ENCODE data around the gene ACTA2. TPM values are rescaled to one million over a fixed set of nuclear protein-coding genes. Genes with fewer than 3 reads are reported as not detected.
A peak's percentile ranks its signal among the peaks of the same experiment; 100 is the strongest.

Gene ACTA2
- total RNA-seq, 4 donors from 2014 or later = 5,887 to 9,086 (median 7,887) TPM

GRCh38 chr10:88911116-88911515 lies 41.5 kb downstream of the ACTA2 start:
- Histone ChIP-seq H3K27me3 (no peaks in the 10 kb centered on the region), H3K4me1 (peaks cover 0 to 11% (median 0%) of the 10 kb centered on the region in 3 donors), H3K4me3 (no peak overlapping the region), H3K36me3 (no peaks in the 10 kb centered on the region), H3K9me3 (no peaks in the 10 kb centered on the region), H3K27ac (no peak overlapping the region)
- no peak for TF ChIP-seq CTCF (IDR thresholded peaks at IDR 0.05)
- no peak for TF ChIP-seq POLR2A (IDR thresholded peaks at IDR 0.05)
- no peak for TF ChIP-seq POLR2AphosphoS5 (IDR thresholded peaks at IDR 0.05)
- no peak for TF ChIP-seq EP300 (IDR thresholded peaks at IDR 0.05)
- no peak for ATAC-seq
- 81 to 100% methylated on average over 1 of the region's 1 CpG for WGBS, 2 donors (ENCODE audit: low coverage in 1 of 2)

- 87% methylated on average over 4 of the region's 4 CpGs for WGBS, 2 donors (ENCODE audit: low coverage in 1 of 2)
- no peaks in the 10 kb centered on the region for H3K27me3 ChIP-seq
- no peak for TF ChIP-seq POLR2A (IDR thresholded peaks at IDR 0.05)
- TF ChIP-seq EP300 (IDR thresholded peaks at IDR 0.05) = no peak
- no peak for TF ChIP-seq POLR2AphosphoS5 (IDR thresholded peaks at IDR 0.05)
- no peak for TF ChIP-seq CTCF (IDR thresholded peaks at IDR 0.05)
- no peaks in the 10 kb centered on the region for H3K4me1 ChIP-seq
- ATAC-seq = no peak
- H3K36me3 ChIP-seq = no peaks in the 10 kb centered on the region
- no peak overlapping the region for H3K27ac ChIP-seq
- H3K9me3 ChIP-seq = no peaks in the 10 kb centered on the region
- H3K4me3 ChIP-seq = no peak overlapping the region
Observed at GRCh38 chr10:88908194-88908593, 44.4 kb downstream of the ACTA2 start.

- no peaks in the 10 kb centered on the region for H3K9me3 ChIP-seq
- WGBS, 2 donors (ENCODE audit: low coverage in 1 of 2) = 45 to 65% methylated on average over 1 of the region's 1 CpG
- no peak for TF ChIP-seq POLR2AphosphoS5 (IDR thresholded peaks at IDR 0.05)
- no peak for TF ChIP-seq POLR2A (IDR thresholded peaks at IDR 0.05)
- TF ChIP-seq CTCF (IDR thresholded peaks at IDR 0.05) = no peak
- no peak for TF ChIP-seq EP300 (IDR thresholded peaks at IDR 0.05)
- H3K27me3 ChIP-seq = no peaks in the 10 kb centered on the region
- H3K4me3 ChIP-seq = no peak overlapping the region
- no peaks in the 10 kb centered on the region for H3K4me1 ChIP-seq
- H3K36me3 ChIP-seq = no peaks in the 10 kb centered on the region
- H3K27ac ChIP-seq = no peak overlapping the region
- ATAC-seq = no peak
Observed at GRCh38 chr10:88906921-88907320, 45.7 kb downstream of the ACTA2 start.

GRCh38 chr10:88903715-88904114 lies 48.9 kb downstream of the ACTA2 start:
- peaks cover 0 to 11% (median 0%) of the 10 kb centered on the region in 3 donors for H3K4me1 ChIP-seq
- H3K4me3 ChIP-seq = no peak overlapping the region
- no peak for ATAC-seq
- no peaks in the 10 kb centered on the region for H3K36me3 ChIP-seq
- 88 to 97% methylated on average over 1 to 3 of the region's 3 CpGs for WGBS, 2 donors (ENCODE audit: low coverage in 1 of 2)
- H3K9me3 ChIP-seq = no peaks in the 10 kb centered on the region
- H3K27me3 ChIP-seq = no peaks in the 10 kb centered on the region
- no peak for TF ChIP-seq CTCF (IDR thresholded peaks at IDR 0.05)
- no peak for TF ChIP-seq POLR2AphosphoS5 (IDR thresholded peaks at IDR 0.05)
- no peak overlapping the region for H3K27ac ChIP-seq

GRCh38 chr10:88901984-88902789 lies 50.4 kb downstream of the ACTA2 start:
- no peak for ATAC-seq
- no peaks in the 10 kb centered on the region for H3K27me3 ChIP-seq
- no peaks in the 10 kb centered on the region for H3K9me3 ChIP-seq
- H3K36me3 ChIP-seq = no peaks in the 10 kb centered on the region
- H3K27ac ChIP-seq = peak overlapping the region in 2 of 4 donors; percentile 10 to 44
- H3K4me1 ChIP-seq = peaks cover 0 to 15% (median 3%) of the 10 kb centered on the region in 3 donors
- no peak overlapping the region for H3K4me3 ChIP-seq
- TF ChIP-seq POLR2A (IDR thresholded peaks at IDR 0.05) = no peak
- no peak for TF ChIP-seq EP300 (IDR thresholded peaks at IDR 0.05)
- no peak for TF ChIP-seq POLR2AphosphoS5 (IDR thresholded peaks at IDR 0.05)
- WGBS, 2 donors (ENCODE audit: low coverage in 1 of 2) = 68 to 80% methylated on average over 6 to 7 of the region's 11 CpGs
